ENCODE results near the gene RNH1.

Gene RNH1

GRCh38 chr11:536841-537621 lies 30.0 kb upstream of the RNH1 start, which contains the start of gene LRRC56:
Gene LRRC56, plus strand, starts transcription at chr11:537527. Its CDS starts 3,158 bp downstream, at chr11:540685.
- peak; percentile 79 to 87 (median 82) for DNase-seq

GRCh38 chr11:535519-536454 lies 28.7 kb upstream of the RNH1 start, which contains the start of gene HRAS:
Gene HRAS, minus strand, starts transcription at chr11:535576.
- DNase-seq = peak; percentile 87 to 96 (median 94)

GRCh38 chr11:535210-535518 lies 28.1 kb upstream of the RNH1 start:
- DNase-seq = no peak

GRCh38 chr11:534396-535209 lies 27.6 kb upstream of the RNH1 start:
- DNase-seq = no peak

- DNase-seq = no peak
These were observed 26.7 kb upstream of the RNH1 start for GRCh38 chr11:533586-534395.

GRCh38 chr11:532986-533585 lies 26.0 kb upstream of the RNH1 start:
- no peak for DNase-seq

GRCh38 chr11:532527-532985 lies 25.5 kb upstream of the RNH1 start:
- DNase-seq = no peak

GRCh38 chr11:531919-532526 lies 25.0 kb upstream of the RNH1 start:
- DNase-seq = no peak

- no peak for DNase-seq
These were observed 24.2 kb upstream of the RNH1 start for GRCh38 chr11:530960-531831.

- DNase-seq = no peak
These were observed 22.8 kb upstream of the RNH1 start for GRCh38 chr11:529728-530411.

GRCh38 chr11:528815-529727 lies 22.0 kb upstream of the RNH1 start:
- DNase-seq = no peak

- DNase-seq = no peak
These were observed 21.2 kb upstream of the RNH1 start for GRCh38 chr11:528166-528814.

GRCh38 chr11:526192-526591 lies 19.1 kb upstream of the RNH1 start:
- no peak for DNase-seq

GRCh38 chr11:521177-521688 lies 14.2 kb upstream of the RNH1 start:
- DNase-seq = no peak

GRCh38 chr11:520428-521176 lies 13.6 kb upstream of the RNH1 start:
- DNase-seq = no peak

- DNase-seq = no peak
These were observed 11.6 kb upstream of the RNH1 start for GRCh38 chr11:518463-519202.

Data from activated CD4-positive, CD25-positive, alpha-beta regulatory T cell (primary cell).